ENCODE results near the gene KDM4F.
"Not testable (repeated sequence)": the region's sequence is repeated elsewhere in the genome, so short reads cannot be mapped to it uniquely, and the experiment has no call there.

The KDM4F gene

GRCh38 chr11:95049122-95049521 is at the start of gene KDM4F:
KDM4F (plus strand) TSS chr11:95049422.
- DNase-seq (ENCODE audit: low read depth) = not testable (repeated sequence)

GRCh38 chr11:95003716-95004115 is 45.5 kb upstream of the KDM4F start:
- DNase-seq (ENCODE audit: low read depth) = no peak

- no peak for DNase-seq (ENCODE audit: low read depth)
Observed at GRCh38 chr11:95005642-95006041, 43.6 kb upstream of the KDM4F start.

- no peak for DNase-seq (ENCODE audit: low read depth)
Observed at GRCh38 chr11:95011376-95011775, 37.8 kb upstream of the KDM4F start.

GRCh38 chr11:95014184-95014821 is 34.9 kb upstream of the KDM4F start:
- no peak for DNase-seq (ENCODE audit: low read depth)

GRCh38 chr11:95016139-95016538 is 33.1 kb upstream of the KDM4F start:
- DNase-seq (ENCODE audit: low read depth) = peak; percentile 5

- not testable (repeated sequence) for DNase-seq (ENCODE audit: low read depth)
Observed at GRCh38 chr11:95021468-95021867, 27.8 kb upstream of the KDM4F start.

GRCh38 chr11:95024958-95025357 is 24.3 kb upstream of the KDM4F start, which contains the start of gene KDM4E:
KDM4E (plus strand) TSS chr11:95025258; CDS start chr11:95025558, 300 bp downstream.
- no peak for DNase-seq (ENCODE audit: low read depth)

- not testable (repeated sequence) for DNase-seq (ENCODE audit: low read depth)
Observed at GRCh38 chr11:95025594-95025993, 23.6 kb upstream of the KDM4F start.

- no peak for DNase-seq (ENCODE audit: low read depth)
Observed at GRCh38 chr11:95028357-95028756, 20.9 kb upstream of the KDM4F start.

- no peak for DNase-seq (ENCODE audit: low read depth)
Observed at GRCh38 chr11:95033051-95033450, 16.2 kb upstream of the KDM4F start.

- no peak for DNase-seq (ENCODE audit: low read depth)
Observed at GRCh38 chr11:95035316-95035715, 13.9 kb upstream of the KDM4F start.

GRCh38 chr11:95037356-95038035 is 11.7 kb upstream of the KDM4F start:
- not testable (repeated sequence) for DNase-seq (ENCODE audit: low read depth)

- no peak for DNase-seq (ENCODE audit: low read depth)
Observed at GRCh38 chr11:95042239-95042638, 7.0 kb upstream of the KDM4F start.

GRCh38 chr11:95042906-95043305 is 6.3 kb upstream of the KDM4F start:
- DNase-seq (ENCODE audit: low read depth) = no peak

- DNase-seq (ENCODE audit: low read depth) = no peak
Observed at GRCh38 chr11:95044010-95044409, 5.2 kb upstream of the KDM4F start.

- DNase-seq (ENCODE audit: low read depth) = no peak
Observed at GRCh38 chr11:95045812-95046211, 3.4 kb upstream of the KDM4F start.

GRCh38 chr11:95050595-95051202 is 1.5 kb downstream of the KDM4F start:
- no peak for DNase-seq (ENCODE audit: low read depth)

GRCh38 chr11:95054356-95054755 is 5.1 kb downstream of the KDM4F start:
- DNase-seq (ENCODE audit: low read depth) = no peak

GRCh38 chr11:95055283-95055897 is 6.2 kb downstream of the KDM4F start:
- no peak for DNase-seq (ENCODE audit: low read depth)

GRCh38 chr11:95057959-95058358 is 8.7 kb downstream of the KDM4F start:
- DNase-seq (ENCODE audit: low read depth) = no peak

- DNase-seq (ENCODE audit: low read depth) = no peak
Observed at GRCh38 chr11:95058621-95059020, 9.4 kb downstream of the KDM4F start.

- DNase-seq (ENCODE audit: low read depth) = no peak
Observed at GRCh38 chr11:95059046-95059445, 9.8 kb downstream of the KDM4F start.

All from ELR (cell line).